Renal cortex interstitium (tissue), 11 donors: ENCODE measurements around the gene SCAP. TPM values are rescaled to one million over a fixed set of nuclear protein-coding genes. Genes with fewer than 3 reads are reported as not detected.
A peak's percentile ranks its signal among the peaks of the same experiment; 100 is the strongest.
"Not testable (repeated sequence)": the region's sequence is repeated elsewhere in the genome, so short reads cannot be mapped to it uniquely, and the experiment has no call there.

Experiments used
- DNase-seq, 11 donors: peaks; one replicate each; pipeline ENCODE4 v3.0.0-alpha.2; 2013; ENCODE audit warnings: low read depth in 9 of 11, low spot score in 4 of 11; ENCODE audit errors: extremely low read depth in 1 of 11
- polyA plus RNA-seq, 3 donors: library from polyadenylated mRNA; unstranded; fragments of 120-200 nt; gene quantifications; one replicate each; pipeline ENCODE4 v1.2.1, GENCODE V29; 2013; ENCODE audit not compliant: insufficient read length in 3 of 3

The SCAP gene
- polyA plus RNA-seq, 3 donors: 68.2 to 89.0 (median 79.0) TPM

DNA sequence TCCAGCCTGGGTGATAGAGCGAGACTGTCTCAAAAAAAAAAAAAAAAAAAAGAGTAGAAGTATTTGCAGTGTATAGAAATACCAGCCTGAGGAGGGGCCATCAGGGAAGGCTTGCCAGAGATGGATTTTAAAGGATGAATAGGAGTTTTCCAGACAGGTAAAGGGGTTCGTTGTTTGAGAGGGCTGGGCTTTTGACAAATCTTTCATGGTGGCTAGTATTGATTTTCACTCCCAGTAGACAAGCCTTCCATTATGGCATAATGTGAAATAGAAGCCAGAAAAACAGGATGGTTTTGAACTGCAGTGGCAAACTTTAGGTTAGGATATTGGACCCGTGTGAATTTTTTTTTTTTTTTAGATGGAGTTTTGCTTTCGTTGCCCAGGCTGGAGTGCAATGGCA, 91.3 kb downstream of the SCAP start:
- no peak for DNase-seq

DNA sequence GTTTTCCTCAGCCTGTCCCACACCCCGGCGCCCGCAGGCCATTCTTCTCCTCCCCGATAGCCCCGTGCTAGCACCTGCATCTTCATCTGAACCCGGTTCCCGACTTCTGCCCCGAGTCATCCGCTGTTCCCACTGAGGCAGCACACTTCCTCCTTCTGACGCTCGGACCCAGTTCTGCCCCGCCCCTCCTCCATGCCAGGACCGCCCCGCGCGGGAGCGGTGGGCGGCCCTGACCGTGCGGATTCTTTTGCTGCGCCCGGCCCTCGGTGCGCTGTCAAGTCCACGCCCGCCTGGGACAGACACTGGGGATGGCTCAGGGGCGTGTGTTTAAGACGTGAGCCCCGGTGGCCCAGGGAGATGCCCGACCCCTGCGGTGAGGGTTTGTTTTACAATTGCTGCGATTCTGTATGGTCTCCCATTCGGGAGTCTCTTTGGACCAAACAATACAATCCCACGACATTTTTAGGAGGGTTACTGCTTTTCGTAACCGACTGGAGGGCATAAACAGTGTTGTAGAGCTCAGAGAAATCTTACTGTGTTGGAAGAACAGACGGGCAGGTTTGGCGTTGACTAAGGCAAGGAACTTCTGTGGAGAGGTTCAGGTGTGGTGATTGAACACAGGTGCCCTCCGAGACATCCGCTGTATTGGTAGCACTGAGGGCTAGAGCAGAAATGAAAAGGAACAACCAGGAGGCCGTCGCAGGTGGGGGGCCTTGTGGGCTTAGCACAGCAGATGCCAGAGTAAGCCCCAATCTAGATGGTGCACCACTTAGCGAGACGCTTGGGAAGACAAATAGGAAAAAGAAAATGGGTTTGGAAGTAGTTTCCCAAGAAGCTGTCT, 94.2 kb downstream of the SCAP start:
- DNase-seq: peak; percentile 66 to 86 (median 77)

DNA sequence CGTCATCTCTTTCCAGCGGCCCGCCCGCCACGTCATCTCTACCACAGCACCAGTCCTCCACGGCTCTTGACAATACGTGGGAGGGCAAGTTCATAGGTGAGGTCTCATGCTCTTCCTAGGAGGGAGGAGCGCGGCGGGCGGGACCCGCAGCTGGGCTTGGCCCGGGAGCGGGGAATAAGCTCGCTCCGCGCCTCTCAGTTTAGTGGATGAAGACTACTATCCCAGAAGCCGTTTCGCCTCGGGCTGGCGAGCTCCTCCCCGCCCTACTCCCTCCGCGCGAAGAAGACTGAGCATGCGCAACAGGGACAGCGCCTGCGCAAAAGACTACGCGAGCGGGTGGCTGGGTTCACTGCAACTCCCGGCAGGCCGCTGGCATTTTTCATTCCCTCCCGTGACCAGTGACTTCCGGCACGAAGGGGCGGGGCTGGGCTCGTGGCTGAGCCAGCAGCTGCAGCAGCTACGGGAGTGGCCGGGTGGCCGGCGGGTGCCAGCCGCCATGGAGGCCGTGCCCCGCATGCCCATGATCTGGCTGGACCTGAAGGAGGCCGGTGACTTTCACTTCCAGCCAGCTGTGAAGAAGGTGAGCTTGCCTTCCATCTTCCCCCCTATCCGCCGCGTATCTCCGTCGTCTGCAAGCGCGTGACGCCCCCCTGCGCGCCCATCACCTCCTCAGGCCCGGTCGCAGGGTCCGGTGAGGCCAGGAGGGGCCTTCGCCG, 95.0 kb downstream of the SCAP start, which contains the start of gene PTPN23:
Gene PTPN23 (plus strand): TSS at position 421 of the 716 bp plus-strand sequence. CDS start 76 bp downstream, at position 497.
- DNase-seq: peak; percentile 97 to 100 (median 99)

GRCh38 chr3:47380026-47380600, 95.6 kb downstream of the SCAP start:
- DNase-seq: no peak

- no peak for DNase-seq
These were observed 96.3 kb downstream of the SCAP start for GRCh38 chr3:47379411-47379899.

GRCh38 chr3:47378869-47379268, 96.9 kb downstream of the SCAP start:
- no peak for DNase-seq

GRCh38 chr3:47377186-47377585, 98.6 kb downstream of the SCAP start:
- DNase-seq: no peak

DNA sequence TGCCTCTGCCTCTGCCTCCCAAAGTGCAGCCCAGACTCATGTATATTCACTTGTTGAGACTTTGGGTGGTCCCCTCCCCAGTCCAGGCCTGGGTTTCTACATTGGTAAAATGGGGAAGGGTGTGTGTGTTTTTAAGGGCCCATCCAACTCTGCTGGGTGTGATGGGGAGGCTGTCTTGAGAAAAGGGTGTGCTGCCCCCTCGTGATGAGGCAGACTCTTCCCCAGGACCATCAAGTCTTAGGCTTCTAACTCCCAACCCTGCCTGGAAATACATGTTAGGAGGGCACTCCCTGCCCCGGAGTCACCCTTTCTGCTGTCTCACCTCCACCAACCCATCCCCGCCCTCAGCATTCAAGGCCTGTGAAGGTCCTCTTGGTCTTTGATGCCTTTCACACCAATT, 99.3 kb downstream of the SCAP start:
- no peak for DNase-seq

GRCh38 chr3:47374587-47374986, 101.2 kb downstream of the SCAP start:
- no peak for DNase-seq

GRCh38 chr3:47370887-47371697, 104.6 kb downstream of the SCAP start:
- no peak for DNase-seq

- DNase-seq: not testable (repeated sequence)
These were observed 105.7 kb downstream of the SCAP start for GRCh38 chr3:47370020-47370419.

- DNase-seq: no peak
These were observed 108.1 kb downstream of the SCAP start for GRCh38 chr3:47367631-47368030.

- no peak for DNase-seq
These were observed 108.9 kb downstream of the SCAP start for GRCh38 chr3:47366833-47367232.

DNA sequence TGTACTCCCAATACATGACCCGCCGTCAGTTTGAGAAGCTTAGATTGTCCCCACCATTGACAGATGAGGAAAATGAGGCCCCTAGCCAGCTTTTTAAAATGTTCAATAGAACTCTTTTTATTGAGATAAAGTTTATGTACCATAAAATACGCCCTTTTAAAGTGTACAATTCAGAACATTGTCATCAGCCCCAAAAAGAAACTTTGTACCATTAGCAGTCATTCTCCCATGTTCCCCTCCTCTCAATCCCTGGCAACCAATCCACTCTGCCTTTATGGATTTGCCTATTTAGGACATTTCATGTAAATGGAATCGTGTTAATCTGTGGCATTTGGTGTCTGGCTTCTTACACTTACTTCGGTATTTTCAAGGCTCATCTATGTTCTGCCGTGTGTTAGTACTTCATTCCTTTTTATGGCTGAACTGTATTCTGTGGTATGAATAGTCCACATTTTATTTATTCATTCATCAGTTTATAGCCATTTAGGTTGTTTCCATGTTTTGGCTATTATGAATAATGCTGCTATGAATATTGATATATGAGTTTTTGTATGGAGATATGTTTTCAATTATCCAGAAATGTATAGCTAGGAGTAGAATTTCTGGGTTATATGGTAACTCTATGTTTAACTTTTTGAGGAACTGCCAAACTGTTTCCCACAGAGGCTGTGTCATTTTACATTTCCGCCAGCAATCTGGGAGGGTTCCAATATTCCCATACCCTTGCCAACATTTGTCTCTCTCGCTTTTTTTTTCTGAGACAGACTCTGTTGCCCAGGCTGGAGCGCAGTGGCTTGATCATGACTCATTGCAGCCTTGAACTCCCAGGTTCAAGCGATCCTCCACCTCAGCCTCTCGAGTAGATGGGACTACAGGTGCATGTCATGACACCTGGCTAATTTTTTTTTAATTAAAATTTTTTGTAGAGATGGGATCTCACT, 110.3 kb downstream of the SCAP start:
- DNase-seq: no peak
